IMR-90 (cell line): Measurements from ENCODE around the gene EXPH5.

ENCODE experiments used
- CEBPB ChIP-seq: IDR thresholded peaks from 2 replicates; pipeline ENCODE4 v1.6.1; 2012; ENCODE audit warnings: low read depth, low read length, improper control_type of control experiment
- CHD1 ChIP-seq: IDR thresholded peaks from 2 replicates; pipeline ENCODE4 v1.6.1; 2012; ENCODE audit warnings: low read depth, low read length, improper control_type of control experiment
- CTCF ChIP-seq: conservative IDR thresholded peaks from 2 replicates; pipeline ENCODE4 v1.5.1; 2012; ENCODE audit warnings: mild to moderate bottlenecking, low read depth, low read length, improper control_type of control experiment
- ELK1 ChIP-seq: fragments of 150-350 bp; IDR thresholded peaks from 2 replicates; pipeline ENCODE4 v1.6.1; 2016; ENCODE audit warnings: low read depth, mild to moderate bottlenecking, low read length, moderate library complexity, borderline replicate concordance
- MAFK ChIP-seq: IDR thresholded peaks from 2 replicates; pipeline ENCODE4 v1.6.1; 2012; ENCODE audit warnings: low read depth, low read length, improper control_type of control experiment
- MAZ ChIP-seq: IDR thresholded peaks from 2 replicates; pipeline ENCODE4 v1.6.1; 2012; ENCODE audit warnings: low read depth, mild to moderate bottlenecking, low read length, improper control_type of control experiment, moderate library complexity, borderline replicate concordance
- NFE2L2 ChIP-seq: fragments of 150-350 bp; IDR thresholded peaks from 2 replicates; pipeline ENCODE4 v1.6.1; 2016; ENCODE audit warnings: low read depth, mild to moderate bottlenecking, low read length
- POLR2A ChIP-seq: IDR thresholded peaks from 2 replicates; pipeline ENCODE4 v1.6.1; 2012; ENCODE audit warnings: mild to moderate bottlenecking, low read depth, low read length
- RAD21 ChIP-seq: IDR thresholded peaks from 2 replicates; pipeline ENCODE4 v1.6.1; 2012; ENCODE audit warnings: low read length, improper control_type of control experiment
- RCOR1 ChIP-seq: IDR thresholded peaks from 2 replicates; pipeline ENCODE4 v1.6.1; 2012; ENCODE audit warnings: mild to moderate bottlenecking, low read length, improper control_type of control experiment; ENCODE audit not compliant: insufficient replicate concordance
- RFX5 ChIP-seq: IDR thresholded peaks from 2 replicates; pipeline ENCODE4 v1.8.0; 2012; ENCODE audit warnings: low read depth, mild to moderate bottlenecking, low read length, moderate library complexity
- SMC3 ChIP-seq: fragments of 150-350 bp; IDR thresholded peaks from 2 replicates; pipeline ENCODE4 v1.6.1; 2016; ENCODE audit warnings: low read depth, mild to moderate bottlenecking, antibody characterized with exemption, low read length, moderate library complexity
- USF2 ChIP-seq: fragments of 150-350 bp; IDR thresholded peaks from 2 replicates; pipeline ENCODE4 v1.6.1; 2017; ENCODE audit warnings: mild to moderate bottlenecking, antibody characterized with exemption, low read length, low read depth

GRCh38 chr11:108558222-108558621 is 35.3 kb downstream of the EXPH5 start:
- no peak for TF ChIP-seq CHD1
- TF ChIP-seq POLR2A = no peak
- no peak for TF ChIP-seq SMC3
- TF ChIP-seq CEBPB = no peak
- TF ChIP-seq CTCF = no peak
- no peak for TF ChIP-seq RFX5
- no peak for TF ChIP-seq MAZ
- no peak for TF ChIP-seq MAFK
- TF ChIP-seq RCOR1 = no peak
- TF ChIP-seq RAD21 = no peak
- TF ChIP-seq NFE2L2 = no peak
- no peak for TF ChIP-seq ELK1
- TF ChIP-seq USF2 = no peak
